Omental fat pad (tissue), 4 donors: ENCODE data around the gene NR2E3. TPM values are rescaled to one million over a fixed set of nuclear protein-coding genes. Genes with fewer than 3 reads are reported as not detected.

ENCODE experiments used
- ATAC-seq: fragments of 150-250 bp; one replicate; pipeline ENCODE4 v1.9.1; 2016; ENCODE audit warnings: mild to moderate bottlenecking, moderate library complexity; ENCODE audit not compliant: low FRiP score
- DNase-seq: peaks from one replicate; pipeline ENCODE4 v3.0.0-alpha.2; 2019; ENCODE audit warnings: low spot score
- CTCF ChIP-seq, 3 donors: fragments of 450-650 bp; IDR thresholded peaks; one replicate each; pipeline ENCODE4 v1.5.1; 2016 to 2017; ENCODE audit warnings: antibody characterized with exemption in 3 of 3, mild to moderate bottlenecking in 3 of 3, moderate library complexity in 2 of 3
- total RNA-seq, 4 donors: library from RNA; depleted of rRNA; stranded (reverse); fragments of >200 nt; gene quantifications; one replicate each; pipeline ENCODE4 v1.1.0, GENCODE V29; 2016

The NR2E3 gene
- total RNA-seq, 4 donors from 2014 or later, result 0.24 to 0.56 TPM; not detected in 2

GRCh38 chr15:71813723-71814470, 3.5 kb downstream of the NR2E3 start:
- ATAC-seq (no peak), DNase-seq (no peak)
- TF ChIP-seq CTCF (IDR thresholded peaks at IDR 0.05), result no peak

GRCh38 chr15:71815301-71815700, 4.9 kb downstream of the NR2E3 start:
- ATAC-seq (no peak), DNase-seq (no peak)
- TF ChIP-seq CTCF (IDR thresholded peaks at IDR 0.05), result no peak

- ATAC-seq (no peak), DNase-seq (no peak)
- no peak for TF ChIP-seq CTCF (IDR thresholded peaks at IDR 0.05)
Observed at GRCh38 chr15:71817351-71817750, 7.0 kb downstream of the NR2E3 start.

GRCh38 chr15:71820127-71820526, 9.8 kb downstream of the NR2E3 start:
- no peak for ATAC-seq
- TF ChIP-seq CTCF (IDR thresholded peaks at IDR 0.05), result no peak

GRCh38 chr15:71821547-71822129, 11.3 kb downstream of the NR2E3 start:
- ATAC-seq (no peak), DNase-seq (no peak)
- no peak for TF ChIP-seq CTCF (IDR thresholded peaks at IDR 0.05)

More at GRCh38 chr15:71820127-71820526, 9.8 kb downstream of the NR2E3 start:
- no peak for DNase-seq

- no peak for TF ChIP-seq CTCF (IDR thresholded peaks at IDR 0.05)
- no peak for ATAC-seq
- no peak for DNase-seq
Observed at GRCh38 chr15:71822890-71823630, 12.7 kb downstream of the NR2E3 start.
